Measurements from ENCODE around the gene UCN2.
"Not testable (repeated sequence)": the region's sequence is repeated elsewhere in the genome, so short reads cannot be mapped to it uniquely, and the experiment has no call there.

The UCN2 gene

DNA sequence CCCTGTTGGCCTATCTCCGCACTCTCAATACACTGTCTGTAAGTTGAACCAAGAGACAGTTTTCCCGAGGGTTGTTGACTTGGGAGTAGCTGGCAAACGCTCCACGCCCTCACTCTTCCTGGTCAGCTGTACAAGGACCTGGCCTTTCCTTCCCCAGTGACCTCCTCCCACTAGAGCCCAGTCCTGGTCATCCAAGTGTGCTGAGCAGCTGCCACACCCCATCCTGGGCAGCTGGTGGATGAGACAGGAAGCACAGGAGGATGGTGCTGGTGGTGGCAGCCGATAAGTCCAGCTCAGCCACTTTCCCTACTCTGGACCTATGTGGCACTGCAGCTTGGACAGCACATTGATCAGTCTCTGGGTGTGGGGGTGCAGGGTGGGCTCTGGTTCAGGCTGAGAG, 26.8 kb downstream of the UCN2 start:
- DNase-seq (ENCODE audit: low read depth) = no peak
- H3K4me3 ChIP-seq (ENCODE audit: low read depth, low read length) = no peak overlapping the region
- TF ChIP-seq, protein P1, sequence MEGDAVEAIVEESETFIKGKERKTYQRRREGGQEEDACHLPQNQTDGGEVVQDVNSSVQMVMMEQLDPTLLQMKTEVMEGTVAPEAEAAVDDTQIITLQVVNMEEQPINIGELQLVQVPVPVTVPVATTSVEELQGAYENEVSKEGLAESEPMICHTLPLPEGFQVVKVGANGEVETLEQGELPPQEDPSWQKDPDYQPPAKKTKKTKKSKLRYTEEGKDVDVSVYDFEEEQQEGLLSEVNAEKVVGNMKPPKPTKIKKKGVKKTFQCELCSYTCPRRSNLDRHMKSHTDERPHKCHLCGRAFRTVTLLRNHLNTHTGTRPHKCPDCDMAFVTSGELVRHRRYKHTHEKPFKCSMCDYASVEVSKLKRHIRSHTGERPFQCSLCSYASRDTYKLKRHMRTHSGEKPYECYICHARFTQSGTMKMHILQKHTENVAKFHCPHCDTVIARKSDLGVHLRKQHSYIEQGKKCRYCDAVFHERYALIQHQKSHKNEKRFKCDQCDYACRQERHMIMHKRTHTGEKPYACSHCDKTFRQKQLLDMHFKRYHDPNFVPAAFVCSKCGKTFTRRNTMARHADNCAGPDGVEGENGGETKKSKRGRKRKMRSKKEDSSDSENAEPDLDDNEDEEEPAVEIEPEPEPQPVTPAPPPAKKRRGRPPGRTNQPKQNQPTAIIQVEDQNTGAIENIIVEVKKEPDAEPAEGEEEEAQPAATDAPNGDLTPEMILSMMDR (IDR thresholded peaks at IDR 0.05; ENCODE audit: insufficient read depth, low read depth, low read length, missing control alignments) = no peak

DNA sequence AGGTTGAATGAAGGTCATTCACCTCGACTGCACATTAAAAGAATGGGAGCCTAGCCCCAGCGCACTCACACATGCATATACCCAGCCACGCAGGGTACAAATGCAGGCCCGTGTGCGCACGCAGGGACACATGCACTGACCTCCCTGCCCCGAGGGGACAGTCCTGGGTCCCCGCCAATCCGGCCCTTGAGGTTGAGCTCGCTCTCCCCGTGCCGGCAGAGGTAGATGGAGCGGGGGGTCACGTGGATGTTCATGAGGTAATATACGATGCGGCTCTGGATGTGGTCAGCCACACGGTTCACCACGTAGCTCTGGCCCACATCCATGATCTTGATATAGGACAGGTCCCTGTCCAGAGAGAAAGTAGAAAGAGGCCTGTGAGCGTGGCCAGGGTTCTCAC, 27.5 kb downstream of the UCN2 start:
- TF ChIP-seq, protein P1 (IDR thresholded peaks at IDR 0.05; ENCODE audit: insufficient read depth, low read depth, low read length, missing control alignments) = no peak
- no peak for DNase-seq (ENCODE audit: low read depth)
- H3K4me3 ChIP-seq (ENCODE audit: low read depth, low read length) = no peak overlapping the region

DNA sequence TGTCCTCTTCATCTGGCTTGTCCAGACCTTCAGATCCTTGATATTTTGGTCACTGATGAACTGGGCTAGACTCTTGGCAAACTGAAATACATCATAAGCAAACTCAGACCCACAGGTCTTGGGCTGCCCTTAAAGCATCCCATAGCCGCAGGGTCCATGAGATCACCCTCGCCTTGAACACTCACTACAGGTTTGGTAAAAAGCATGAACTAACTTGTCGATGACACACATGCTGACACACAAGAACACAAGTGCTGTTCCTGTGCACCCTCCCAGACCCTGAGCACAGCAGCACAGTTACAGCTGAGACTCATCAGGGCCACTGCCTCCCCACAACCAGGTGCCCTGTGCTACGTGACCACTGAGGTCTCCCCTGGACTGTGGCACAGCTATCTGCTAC, 28.0 kb downstream of the UCN2 start:
- TF ChIP-seq, protein P1 (IDR thresholded peaks at IDR 0.05; ENCODE audit: insufficient read depth, low read depth, low read length, missing control alignments) = no peak
- H3K4me3 ChIP-seq (ENCODE audit: low read depth, low read length) = no peak overlapping the region
- no peak for DNase-seq (ENCODE audit: low read depth)

DNA sequence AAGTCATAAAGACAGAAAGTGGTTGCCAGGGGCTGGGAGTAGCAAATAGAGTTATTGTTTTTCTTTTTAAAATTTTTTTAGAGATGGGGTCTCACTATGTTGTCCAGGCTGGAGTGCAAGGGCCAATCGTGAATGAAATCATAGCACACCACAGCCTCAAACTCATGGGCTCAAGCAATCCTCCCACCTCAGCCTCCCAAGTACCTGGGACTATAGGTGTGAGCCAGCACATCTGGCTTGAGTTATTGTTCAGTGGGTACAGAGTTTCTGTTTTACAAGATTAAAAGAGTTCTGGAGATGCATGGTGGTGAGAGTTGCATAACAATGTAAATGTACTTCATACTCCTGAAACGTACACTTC, 30.6 kb downstream of the UCN2 start:
- no peak for DNase-seq (ENCODE audit: low read depth)
- TF ChIP-seq, protein P1 (IDR thresholded peaks at IDR 0.05; ENCODE audit: insufficient read depth, low read depth, low read length, missing control alignments) = no peak

DNA sequence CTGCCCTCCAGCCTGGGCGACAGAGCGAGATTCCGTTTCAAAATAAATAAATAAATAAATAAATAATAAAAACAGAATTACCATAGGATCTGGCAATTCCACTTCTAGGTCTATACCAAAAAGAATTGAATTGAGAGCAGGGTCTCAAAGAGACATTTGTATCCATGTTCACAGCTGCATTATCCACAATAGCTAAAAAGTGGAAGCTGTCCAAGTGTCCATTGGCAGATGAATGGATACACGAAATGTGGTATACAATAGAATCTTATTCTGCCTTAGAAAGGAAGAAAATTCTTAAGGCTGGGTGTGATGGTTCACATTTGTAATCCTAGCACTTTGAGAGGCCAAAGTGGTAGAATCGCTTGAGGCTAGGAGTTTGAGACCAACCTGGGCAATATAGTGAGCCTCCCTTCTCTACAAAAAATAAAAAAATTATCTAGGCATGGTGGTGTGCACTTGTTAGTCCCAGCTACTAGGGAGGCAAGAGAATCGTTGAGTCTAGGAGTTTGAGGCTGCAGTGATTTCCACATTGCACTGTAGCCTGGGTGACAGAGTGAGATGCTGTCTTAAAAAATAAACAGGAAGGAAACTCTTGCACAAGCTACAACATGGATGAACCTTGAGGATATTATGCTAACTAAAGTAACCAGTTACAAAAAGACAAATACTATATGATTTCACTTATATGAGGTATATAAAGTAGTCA, 31.2 kb downstream of the UCN2 start:
- TF ChIP-seq, protein P1 (IDR thresholded peaks at IDR 0.05; ENCODE audit: insufficient read depth, low read depth, low read length, missing control alignments) = no peak
- no peak for DNase-seq (ENCODE audit: low read depth)
- no peak overlapping the region for H3K4me3 ChIP-seq (ENCODE audit: low read depth, low read length)

More for the DNA sequence above, 30.6 kb downstream of the UCN2 start:
- H3K4me3 ChIP-seq (ENCODE audit: low read depth, low read length) = no peak overlapping the region

DNA sequence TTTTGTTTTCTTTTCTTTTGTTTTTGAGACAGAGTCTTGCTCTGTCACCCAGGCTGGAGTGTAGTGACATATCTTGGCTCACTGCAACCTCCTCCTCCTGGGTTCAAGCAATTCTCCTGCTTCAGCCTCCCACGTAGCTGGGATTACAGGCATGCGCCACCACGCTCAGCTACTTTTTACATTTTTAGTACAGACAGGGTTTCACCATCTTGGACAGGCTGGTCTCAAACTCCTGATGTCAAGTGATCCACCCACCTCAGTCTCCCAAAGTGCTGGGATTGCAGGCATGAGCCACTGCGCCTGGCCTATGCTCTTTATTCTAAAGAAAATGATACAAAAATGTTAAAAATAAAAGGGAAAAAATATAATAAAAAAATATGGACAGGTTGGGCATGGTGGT, 32.9 kb downstream of the UCN2 start:
- DNase-seq (ENCODE audit: low read depth); H3K4me3 ChIP-seq (ENCODE audit: low read depth, low read length): not testable (repeated sequence)

DNA sequence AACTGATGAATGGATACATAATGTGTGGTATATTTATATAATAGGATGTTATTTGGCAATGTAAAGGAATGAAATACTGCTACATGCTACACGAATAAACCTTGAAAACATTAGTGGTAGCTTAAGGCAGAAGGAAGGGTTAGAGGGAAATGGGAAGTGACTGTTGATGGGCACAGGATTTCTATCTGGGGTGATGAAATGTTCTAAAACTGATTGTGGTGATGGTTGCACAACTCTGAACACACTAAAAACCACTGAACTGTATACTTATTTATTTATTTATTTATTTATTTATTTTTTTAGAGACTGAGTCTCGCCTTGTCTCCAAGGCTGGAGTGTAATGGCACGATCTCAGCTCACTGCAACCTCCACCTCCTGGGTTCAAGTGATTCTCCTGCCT, 34.8 kb downstream of the UCN2 start:
- DNase-seq (ENCODE audit: low read depth) = no peak
- H3K4me3 ChIP-seq (ENCODE audit: low read depth, low read length) = no peak overlapping the region
- TF ChIP-seq, protein P1 (IDR thresholded peaks at IDR 0.05; ENCODE audit: insufficient read depth, low read depth, low read length, missing control alignments) = no peak
